ENCODE data around the gene ZNF181. TPM values are rescaled to one million over a fixed set of nuclear protein-coding genes. Genes with fewer than 3 reads are reported as not detected.

ZNF181 gene
- total RNA-seq, 3 donors from 2014 or later, result 6.6 to 16.1 (median 8.4) TPM

- intact Hi-C loops (cut with DNase I, micrococcal nuclease), result no loop called here
- DNase-seq, result no peak
- H3K9me3 ChIP-seq, result peaks cover 19% of the 10 kb centered on the region
- no peaks in the 10 kb centered on the region for H3K4me1 ChIP-seq (ENCODE audit: low read depth)
- H3K36me3 ChIP-seq (ENCODE audit: low read depth), result no peaks in the 10 kb centered on the region
- H3K4me3 ChIP-seq, result no peak overlapping the region
- no peak for ATAC-seq
- TF ChIP-seq, protein P1, sequence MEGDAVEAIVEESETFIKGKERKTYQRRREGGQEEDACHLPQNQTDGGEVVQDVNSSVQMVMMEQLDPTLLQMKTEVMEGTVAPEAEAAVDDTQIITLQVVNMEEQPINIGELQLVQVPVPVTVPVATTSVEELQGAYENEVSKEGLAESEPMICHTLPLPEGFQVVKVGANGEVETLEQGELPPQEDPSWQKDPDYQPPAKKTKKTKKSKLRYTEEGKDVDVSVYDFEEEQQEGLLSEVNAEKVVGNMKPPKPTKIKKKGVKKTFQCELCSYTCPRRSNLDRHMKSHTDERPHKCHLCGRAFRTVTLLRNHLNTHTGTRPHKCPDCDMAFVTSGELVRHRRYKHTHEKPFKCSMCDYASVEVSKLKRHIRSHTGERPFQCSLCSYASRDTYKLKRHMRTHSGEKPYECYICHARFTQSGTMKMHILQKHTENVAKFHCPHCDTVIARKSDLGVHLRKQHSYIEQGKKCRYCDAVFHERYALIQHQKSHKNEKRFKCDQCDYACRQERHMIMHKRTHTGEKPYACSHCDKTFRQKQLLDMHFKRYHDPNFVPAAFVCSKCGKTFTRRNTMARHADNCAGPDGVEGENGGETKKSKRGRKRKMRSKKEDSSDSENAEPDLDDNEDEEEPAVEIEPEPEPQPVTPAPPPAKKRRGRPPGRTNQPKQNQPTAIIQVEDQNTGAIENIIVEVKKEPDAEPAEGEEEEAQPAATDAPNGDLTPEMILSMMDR (IDR thresholded peaks at IDR 0.05), result no peak
These were observed 18.7 kb upstream of the ZNF181 start for GRCh38 chr19:34715357-34715756.

DNA sequence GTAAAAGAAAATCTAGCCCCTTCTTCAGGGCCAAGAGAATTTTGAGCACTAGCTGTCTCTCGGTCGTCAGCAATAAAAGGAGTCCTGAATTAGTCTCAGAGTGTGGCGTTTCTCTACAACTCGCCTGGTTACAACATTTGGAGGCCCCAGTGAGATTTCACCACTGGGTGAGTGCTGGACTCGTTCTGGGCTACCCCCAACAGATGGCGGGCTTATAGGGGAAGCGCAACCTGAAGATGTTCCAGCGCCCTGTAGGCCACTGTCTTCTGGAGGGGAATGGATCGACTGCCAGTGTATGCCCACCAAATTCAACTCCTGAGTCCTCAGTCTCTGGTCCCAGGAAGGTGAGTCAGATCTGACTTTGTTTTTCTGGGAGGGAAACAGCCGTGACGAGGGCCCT lies 11.7 kb upstream of the ZNF181 start:
- DNase-seq (no peak), ATAC-seq (no peak)
- Histone ChIP-seq H3K4me3 (no peak overlapping the region), H3K9me3 (no peaks in the 10 kb centered on the region), H3K36me3 (ENCODE audit: low read depth) (no peaks in the 10 kb centered on the region), H3K4me1 (ENCODE audit: low read depth) (no peaks in the 10 kb centered on the region)
- intact Hi-C loops (cut with DNase I, micrococcal nuclease), result no loop called here
- TF ChIP-seq, protein P1 (IDR thresholded peaks at IDR 0.05), result no peak

DNA sequence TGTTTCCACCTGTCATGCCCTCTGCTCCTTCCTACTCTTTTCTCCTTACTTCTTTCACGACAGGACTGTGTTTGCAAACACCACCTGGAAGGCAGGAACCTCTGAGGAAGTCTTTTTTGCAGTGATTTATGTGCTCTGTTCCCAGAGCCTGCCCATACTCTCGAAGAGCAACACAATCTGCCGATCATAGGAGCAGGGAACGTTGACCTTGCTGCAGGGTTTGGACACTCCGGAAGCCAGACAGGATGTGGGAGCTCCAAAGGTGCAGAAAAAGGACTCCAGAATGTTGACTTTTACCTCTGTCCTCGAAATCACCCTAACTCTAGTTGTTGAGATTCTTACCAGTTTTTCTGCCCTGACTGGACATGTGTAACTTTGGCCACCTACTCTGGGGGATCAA lies 8.6 kb upstream of the ZNF181 start:
- Histone ChIP-seq H3K36me3 (ENCODE audit: low read depth) (no peaks in the 10 kb centered on the region), H3K4me3 (no peak overlapping the region), H3K9me3 (no peaks in the 10 kb centered on the region), H3K4me1 (ENCODE audit: low read depth) (no peaks in the 10 kb centered on the region)
- TF ChIP-seq, protein P1 (IDR thresholded peaks at IDR 0.05), result no peak
- ATAC-seq (no peak), DNase-seq (no peak)
- intact Hi-C loops (cut with DNase I, micrococcal nuclease), result no loop called here

DNA sequence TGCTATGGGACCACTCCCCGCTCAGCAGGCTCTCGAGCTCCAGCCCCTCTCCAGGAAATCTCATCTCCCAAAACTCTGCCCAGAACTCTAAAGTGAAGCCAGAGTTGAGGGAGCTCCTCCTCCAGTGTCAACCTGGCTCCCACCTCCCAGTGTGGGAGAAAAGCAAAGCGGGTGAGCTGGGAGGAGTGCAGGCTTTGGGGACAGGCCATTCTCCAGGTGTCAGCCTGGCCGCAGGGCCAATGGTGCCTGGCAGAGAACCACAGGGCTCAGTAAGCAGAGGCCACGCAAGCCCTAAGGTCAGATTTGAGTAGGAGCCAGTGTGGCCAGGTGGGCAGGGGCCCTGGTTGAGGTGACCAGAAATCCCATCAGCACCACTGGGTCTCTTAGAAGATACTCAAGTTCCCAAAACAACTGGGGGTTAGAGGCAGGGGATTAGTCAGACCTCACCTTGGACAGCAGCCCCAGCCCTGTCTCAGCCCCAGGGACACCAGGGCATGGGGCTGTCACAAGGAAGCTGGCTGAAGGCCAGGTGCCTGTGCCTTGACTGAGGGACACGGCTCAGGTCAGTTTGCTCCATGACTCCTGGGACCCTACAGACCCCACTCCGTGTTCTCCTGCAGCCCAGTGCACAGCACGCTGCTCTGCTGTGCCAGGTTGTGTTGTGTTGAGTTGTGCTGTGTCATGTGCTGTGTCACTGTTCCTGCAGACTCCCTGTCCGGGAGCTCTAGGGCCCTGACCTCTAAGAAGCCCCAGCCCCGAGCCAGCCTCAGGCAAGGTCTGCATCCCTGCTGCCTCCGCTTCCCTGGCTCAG lies 2.8 kb upstream of the ZNF181 start:
- intact Hi-C loops (cut with DNase I, micrococcal nuclease), result no loop called here

GRCh38 chr19:34731964-34732363 lies 2.1 kb upstream of the ZNF181 start:
- H3K36me3 ChIP-seq (ENCODE audit: low read depth), result no peaks in the 10 kb centered on the region
- TF ChIP-seq, protein P1 (IDR thresholded peaks at IDR 0.05), result no peak
- peaks cover 11% of the 10 kb centered on the region for H3K4me1 ChIP-seq (ENCODE audit: low read depth)
- no peak for DNase-seq
- H3K9me3 ChIP-seq, result peaks cover 5% of the 10 kb centered on the region
- intact Hi-C loops (cut with DNase I, micrococcal nuclease), result no loop called here
- no peak overlapping the region for H3K4me3 ChIP-seq
- ATAC-seq, result no peak

More for the DNA sequence above, 2.8 kb upstream of the ZNF181 start:
- H3K4me3 ChIP-seq, result no peak overlapping the region
- H3K36me3 ChIP-seq (ENCODE audit: low read depth), result no peaks in the 10 kb centered on the region
- ATAC-seq (no peak), DNase-seq (no peak)
- H3K9me3 ChIP-seq, result no peaks in the 10 kb centered on the region
- TF ChIP-seq, protein P1 (IDR thresholded peaks at IDR 0.05), result no peak
- peaks cover 11% of the 10 kb centered on the region for H3K4me1 ChIP-seq (ENCODE audit: low read depth)
